ENCODE results near the gene MYO1E. TPM values are rescaled to one million over a fixed set of nuclear protein-coding genes. Genes with fewer than 3 reads are reported as not detected.

Gene MYO1E
- total and polyA plus RNA-seq, 2 of the 8 experiments (the other 6 are each of a cell fraction or from before 2014, with no cell fraction given) = 19.6 to 142 TPM

- H2AK5ac ChIP-seq (ENCODE audit: low read depth, low read length) = no peak overlapping the region
- no peak overlapping the region for H3K14ac ChIP-seq (ENCODE audit: insufficient read length)
- H3K9me3 ChIP-seq (ENCODE audit: insufficient read depth in 2 of 2, low read depth in 1 of 2, low read length in 1 of 2) = no peaks in the 10 kb centered on the region
- H2BK20ac ChIP-seq (ENCODE audit: low read length) = no peak overlapping the region
- H3K23me2 ChIP-seq (ENCODE audit: low read depth, low read length) = no peaks in the 10 kb centered on the region
- no peak overlapping the region for H3K23ac ChIP-seq (ENCODE audit: insufficient read length)
- no peaks in the 10 kb centered on the region for H3K36me3 ChIP-seq (ENCODE audit: control insufficient read depth in 2 of 4, insufficient read depth in 4 of 4, low read length in 3 of 4)
- H3K4me2 ChIP-seq (ENCODE audit: insufficient read depth in 1 of 2, low read depth in 2 of 2, low read length in 2 of 2) = no peak overlapping the region
- H4K91ac ChIP-seq (replicated peaks; ENCODE audit: insufficient read length, low read length) = no peak overlapping the region
- no peak overlapping the region for H3K56ac ChIP-seq (replicated peaks; ENCODE audit: insufficient read length, low read depth, low read length)
- H3K18ac ChIP-seq (ENCODE audit: extremely low read depth, low read length) = no peak overlapping the region
- DNase-seq (ENCODE audit: low read depth in 1 of 2, low spot score in 2 of 2) = no peak
- no peak overlapping the region for H2AFZ ChIP-seq (ENCODE audit: low read length)
- H2BK15ac ChIP-seq (ENCODE audit: low read length) = no peak overlapping the region
- peaks cover 2% of the 10 kb centered on the region; the same call in 1 of the 2 replicates for H3K79me1 ChIP-seq (ENCODE audit: low read depth, low read length)
- H2BK12ac ChIP-seq (ENCODE audit: low read depth, low read length) = no peak overlapping the region
- no peak overlapping the region for H2BK120ac ChIP-seq (replicated peaks; ENCODE audit: low read depth, low read length)
- no peak overlapping the region for H4K8ac ChIP-seq (ENCODE audit: extremely low read depth, insufficient read depth, low read length)
- ChIA-PET CTCF (ENCODE audit: partially characterized antibody) (no interaction called here), POLR2A (ENCODE audit: partially characterized antibody) (no interaction called here)
- H4K5ac ChIP-seq (ENCODE audit: insufficient read length, low read depth, low read length) = no peak overlapping the region
- H3K27ac ChIP-seq (ENCODE audit: low read depth, low read length) = no peak overlapping the region
- H3K4ac ChIP-seq (replicated peaks; ENCODE audit: insufficient read length, low read depth, low read length) = no peak overlapping the region
- peaks cover 0 to 60% of the 10 kb centered on the region in 2 experiments; a peak in 3 of 4 replicates for H3K79me2 ChIP-seq (ENCODE audit: control insufficient read depth in 1 of 2, insufficient read depth in 2 of 2, low read length in 2 of 2)
- H3K4me1 ChIP-seq (replicated peaks in 1 of 4; ENCODE audit: control insufficient read depth in 3 of 4, insufficient read depth in 4 of 4, low read length in 3 of 4) = peaks cover 0 to 7% (median 2%) of the 10 kb centered on the region in 4 experiments; a peak in 1 of 7 replicates
- H2BK5ac ChIP-seq (ENCODE audit: low read depth, low read length) = no peak overlapping the region
- peaks cover 2 to 3% of the 10 kb centered on the region in 2 experiments for H4K20me1 ChIP-seq (replicated peaks in 1 of 2; ENCODE audit: control insufficient read depth in 1 of 2, insufficient read depth in 2 of 2, low read length in 2 of 2)
- 97% methylated on average over 2 of the region's 2 CpGs; no CpG with 5 or more reads in 1 of the 2 experiments for WGBS, 2 experiments (ENCODE audit: extremely low coverage in 1 of 2, insufficient coverage in 1 of 2, insufficient read length in 1 of 2, insufficient replicate concordance in 2 of 2, low coverage in 1 of 2, low lambda C conversion rate in 2 of 2, missing lambda C conversion rate in 1 of 2)
- H3K27me3 ChIP-seq (replicated peaks in 1 of 4; ENCODE audit: control insufficient read depth in 3 of 4, extremely low read depth in 1 of 4, insufficient read depth in 3 of 4, low read length in 3 of 4) = no peaks in the 10 kb centered on the region
- H3K9ac ChIP-seq (replicated peaks in 1 of 4; ENCODE audit: extremely low read depth in 1 of 4, low read depth in 3 of 4, low read length in 3 of 4) = no peak overlapping the region
- H3K4me3 ChIP-seq (ENCODE audit: extremely low read depth in 1 of 4, insufficient read depth in 2 of 4, low read depth in 3 of 4, low read length in 4 of 4) = no peak overlapping the region
- FAIRE-seq = no peak
- TF ChIP-seq, protein P1, sequence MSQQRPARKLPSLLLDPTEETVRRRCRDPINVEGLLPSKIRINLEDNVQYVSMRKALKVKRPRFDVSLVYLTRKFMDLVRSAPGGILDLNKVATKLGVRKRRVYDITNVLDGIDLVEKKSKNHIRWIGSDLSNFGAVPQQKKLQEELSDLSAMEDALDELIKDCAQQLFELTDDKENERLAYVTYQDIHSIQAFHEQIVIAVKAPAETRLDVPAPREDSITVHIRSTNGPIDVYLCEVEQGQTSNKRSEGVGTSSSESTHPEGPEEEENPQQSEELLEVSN (IDR thresholded peaks at IDR 0.05) = no peak
- no peak for TF ChIP-seq GABPA (IDR thresholded peaks at IDR 0.05; ENCODE audit: borderline replicate concordance, insufficient read depth, low read length)
- no peak for TF ChIP-seq HDAC2 (IDR thresholded peaks at IDR 0.05; ENCODE audit: borderline replicate concordance in 1 of 2, low read depth in 2 of 2, low read length in 2 of 2)
- TF ChIP-seq GTF2F1 (IDR thresholded peaks at IDR 0.05; ENCODE audit: borderline replicate concordance, low read depth, low read length) = no peak
- no peak for TF ChIP-seq KDM5A (IDR thresholded peaks at IDR 0.05; ENCODE audit: low read length)
- TF ChIP-seq SP4 (IDR thresholded peaks at IDR 0.05; ENCODE audit: low read length) = no peak
- TF ChIP-seq TCF12 (IDR thresholded peaks at IDR 0.05; ENCODE audit: low read depth, low read length) = no peak
- TF ChIP-seq PHF8 (conservative IDR thresholded peaks at IDR 0.05; ENCODE audit: low read depth, low read length) = no peak
- TF ChIP-seq POU5F1 (IDR thresholded peaks at IDR 0.05; ENCODE audit: low read depth, low read length) = no peak
- TF ChIP-seq SP2 (IDR thresholded peaks at IDR 0.05; ENCODE audit: low read length) = no peak
- TF ChIP-seq SIN3A (conservative IDR thresholded peaks at IDR 0.05 in 1 of 2, IDR thresholded peaks at IDR 0.05 in 1 of 2; ENCODE audit: low read depth in 1 of 2, low read length in 2 of 2) = no peak
- TF ChIP-seq RAD21 (IDR thresholded peaks at IDR 0.05 in 1 of 2, conservative IDR thresholded peaks at IDR 0.05 in 1 of 2; ENCODE audit: low read depth in 2 of 2, low read length in 2 of 2) = no peak
Observed at GRCh38 chr15:59322056-59322759, 50.5 kb downstream of the MYO1E start.
